HG02623 (cell line): Measurements from ENCODE around the gene ZFPL1.
"Not testable (repeated sequence)": the region's sequence is repeated elsewhere in the genome, so short reads cannot be mapped to it uniquely, and the experiment has no call there.

Experiments
- ATAC-seq: cut with Tn5 transposase; IDR thresholded peaks from one replicate; pipeline ENCODE4 v1.9.1; 2021; ENCODE audit warnings: moderate library complexity; ENCODE audit not compliant: unreplicated experiment

Gene ZFPL1

GRCh38 chr11:65113361-65113756 lies 29.3 kb downstream of the ZFPL1 start:
- ATAC-seq: no peak

DNA sequence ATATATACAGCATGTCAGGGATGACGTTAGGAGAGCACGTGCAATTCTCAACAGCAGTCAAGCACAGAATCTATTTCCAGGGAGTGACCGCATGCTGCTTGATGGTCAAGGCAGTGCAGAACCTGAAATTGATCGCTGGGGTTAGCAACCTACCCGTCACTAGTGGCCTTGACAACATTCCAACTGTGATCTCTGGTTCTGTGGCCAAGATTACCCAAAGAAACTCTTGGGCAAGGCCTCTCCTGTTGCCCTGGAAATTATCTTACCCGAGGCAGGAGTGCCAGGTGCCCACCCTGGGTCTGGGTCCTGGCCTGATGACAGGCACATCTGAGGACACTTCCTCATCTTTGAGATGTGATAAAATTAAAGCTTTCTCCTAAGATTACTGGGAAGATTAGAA lies 29.8 kb downstream of the ZFPL1 start:
- no peak for ATAC-seq

GRCh38 chr11:65114538-65115171 lies 30.6 kb downstream of the ZFPL1 start:
- ATAC-seq: no peak

- no peak for ATAC-seq
Measured at GRCh38 chr11:65115361-65116082, 31.5 kb downstream of the ZFPL1 start.

GRCh38 chr11:65116370-65117205 lies 32.6 kb downstream of the ZFPL1 start:
- ATAC-seq: no peak

- peak; percentile 60 for ATAC-seq
Measured at GRCh38 chr11:65117206-65118096, 33.4 kb downstream of the ZFPL1 start, which contains the start of gene ZNHIT2. Gene ZNHIT2, minus strand, starts transcription at chr11:65117701. Its CDS starts 48 bp downstream, at chr11:65117653.

DNA sequence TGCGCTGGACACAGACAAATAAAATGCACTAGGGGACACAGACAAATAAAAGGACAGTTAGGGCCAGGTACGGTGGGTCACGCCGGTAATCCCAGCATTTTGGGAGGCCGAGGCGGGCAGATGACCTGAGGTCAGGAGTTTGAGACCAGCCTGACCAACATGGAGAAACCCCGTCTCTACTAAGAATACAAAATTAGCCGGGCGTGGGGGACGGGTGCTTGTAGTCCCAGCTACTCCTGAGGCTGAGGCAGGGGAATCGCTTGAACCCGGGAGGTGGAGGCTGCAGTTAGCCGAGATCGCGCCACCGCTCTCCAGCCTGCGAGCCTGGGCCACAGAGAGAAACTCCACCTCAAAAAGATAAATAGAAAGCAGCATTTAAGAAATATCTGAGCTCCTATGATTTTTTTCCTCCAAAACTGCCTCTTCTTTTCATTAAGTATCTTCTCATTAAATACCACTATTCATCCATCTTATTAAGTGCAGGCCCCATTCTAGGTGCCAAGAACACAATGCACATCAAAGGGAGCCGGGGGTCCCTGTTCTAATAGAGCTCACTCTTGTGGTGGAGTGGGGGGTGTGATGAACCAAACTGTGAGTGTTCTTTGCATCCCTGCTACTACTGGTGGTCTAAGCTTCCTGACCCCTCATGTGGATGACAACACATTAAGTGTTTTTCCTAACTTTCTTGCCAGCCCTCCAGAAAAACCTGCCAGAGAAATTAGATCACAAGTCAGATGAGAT lies 34.2 kb downstream of the ZFPL1 start:
- no peak for ATAC-seq

DNA sequence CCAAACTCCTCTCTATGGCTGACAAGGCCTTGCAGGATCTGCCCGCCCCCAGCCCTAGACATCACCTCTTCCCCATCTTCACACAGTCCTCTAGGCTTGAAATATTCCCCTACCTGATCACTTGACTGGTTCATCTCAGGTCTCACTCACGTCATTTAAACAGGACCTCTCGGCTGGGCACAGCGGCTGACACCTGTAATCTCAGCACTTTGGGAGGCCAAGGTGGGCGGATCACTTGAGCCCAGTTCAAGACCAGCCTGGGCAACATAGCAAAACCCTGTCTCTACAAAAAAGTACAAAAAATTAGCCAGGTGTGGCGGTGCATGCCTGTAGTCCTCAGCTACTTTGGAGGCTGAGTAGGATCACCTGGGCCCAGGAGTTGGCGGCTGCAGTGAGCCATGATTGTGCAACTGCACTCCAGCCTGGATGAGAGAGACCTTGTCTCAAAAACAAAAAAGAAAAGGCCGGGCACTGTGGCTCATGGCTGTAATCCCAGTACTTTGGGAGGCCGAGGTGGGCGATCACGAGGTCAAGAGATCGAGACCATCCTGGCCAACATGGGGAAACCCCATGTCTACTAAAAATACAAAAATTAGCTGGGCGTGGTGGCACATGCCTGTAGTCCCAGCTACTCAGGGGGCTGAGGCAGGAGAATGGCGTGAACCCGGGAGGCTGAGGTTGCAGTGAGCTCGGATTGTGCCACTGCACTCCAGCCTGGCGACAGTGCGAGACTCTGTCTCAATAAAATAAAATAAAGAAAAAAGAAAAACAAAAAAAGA lies 35.1 kb downstream of the ZFPL1 start:
- not testable (repeated sequence) for ATAC-seq

GRCh38 chr11:65119670-65119995 lies 35.6 kb downstream of the ZFPL1 start:
- ATAC-seq: no peak

DNA sequence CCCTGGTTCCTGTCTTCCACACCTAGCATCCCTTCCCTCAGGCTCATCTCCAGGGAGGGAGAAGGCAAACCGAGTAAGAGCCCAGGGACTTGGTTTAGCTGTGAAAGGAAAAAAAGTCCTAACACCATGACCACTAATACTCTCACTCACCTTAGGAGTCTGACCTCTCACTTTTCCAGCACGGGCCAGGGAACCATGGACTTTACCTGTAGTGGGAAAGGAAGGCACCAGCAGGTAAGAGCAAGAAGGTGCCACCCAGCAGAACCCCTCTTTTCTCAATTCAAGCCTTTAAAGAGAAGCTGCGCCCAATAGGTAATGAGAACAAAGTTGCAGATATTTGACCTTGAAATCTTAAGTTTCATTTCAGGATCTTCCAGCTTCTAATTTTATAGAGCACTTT lies 36.8 kb downstream of the ZFPL1 start:
- no peak for ATAC-seq

GRCh38 chr11:65121447-65121864 lies 37.4 kb downstream of the ZFPL1 start:
- no peak for ATAC-seq

DNA sequence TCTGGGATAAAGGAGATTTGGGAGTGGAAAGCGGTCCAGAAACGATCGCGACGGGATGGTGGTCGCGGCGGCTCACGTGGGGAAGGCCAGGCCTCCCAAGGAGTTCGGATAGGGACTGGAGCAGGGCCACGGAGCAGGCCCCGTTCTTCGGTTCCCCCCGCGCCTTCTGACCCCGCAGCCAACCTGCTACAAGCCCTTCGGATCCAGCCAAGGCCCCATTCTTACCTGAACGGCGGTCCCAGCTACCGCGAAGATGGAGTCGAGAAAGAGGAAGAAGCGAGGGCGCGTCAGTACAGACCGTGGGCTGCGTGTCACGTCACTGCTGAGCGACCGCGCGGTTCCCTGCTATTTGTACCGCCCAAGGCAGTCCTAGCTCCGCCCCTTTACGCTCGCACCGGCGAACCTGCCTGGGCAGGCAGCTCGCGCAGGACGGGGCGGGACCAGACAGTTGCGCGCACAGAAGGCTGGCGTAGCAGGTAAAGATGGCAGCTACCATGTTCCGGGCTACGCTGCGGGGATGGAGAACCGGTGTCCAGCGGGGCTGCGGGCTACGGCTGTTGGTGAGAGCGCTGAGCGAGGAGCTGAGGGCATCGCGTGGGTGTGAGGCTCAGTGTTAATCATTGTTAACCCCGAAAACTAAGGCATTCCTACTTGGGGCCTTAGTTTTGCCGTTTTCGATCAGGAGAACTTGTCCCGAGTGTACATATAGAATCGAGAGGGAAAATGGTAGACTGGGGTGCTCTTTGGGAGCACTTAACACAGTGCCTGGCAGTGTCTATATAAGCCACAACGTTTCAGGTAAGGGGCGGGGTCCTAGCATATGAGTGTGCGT lies 38.1 kb downstream of the ZFPL1 start, which contains the start of the genes FAU and MRPL49:
Gene FAU (minus strand): TSS at position 270 of the 832 bp plus-strand sequence. CDS start 321 bp downstream, outside the sequence.
Gene MRPL49 (plus strand): TSS at position 457 of the 832 bp plus-strand sequence. CDS start 26 bp downstream, at position 483.
- peak; percentile 70 for ATAC-seq

GRCh38 chr11:65124480-65125196 lies 40.6 kb downstream of the ZFPL1 start:
- ATAC-seq: no peak

- no peak for ATAC-seq
Measured at GRCh38 chr11:65125197-65126056, 41.4 kb downstream of the ZFPL1 start.

DNA sequence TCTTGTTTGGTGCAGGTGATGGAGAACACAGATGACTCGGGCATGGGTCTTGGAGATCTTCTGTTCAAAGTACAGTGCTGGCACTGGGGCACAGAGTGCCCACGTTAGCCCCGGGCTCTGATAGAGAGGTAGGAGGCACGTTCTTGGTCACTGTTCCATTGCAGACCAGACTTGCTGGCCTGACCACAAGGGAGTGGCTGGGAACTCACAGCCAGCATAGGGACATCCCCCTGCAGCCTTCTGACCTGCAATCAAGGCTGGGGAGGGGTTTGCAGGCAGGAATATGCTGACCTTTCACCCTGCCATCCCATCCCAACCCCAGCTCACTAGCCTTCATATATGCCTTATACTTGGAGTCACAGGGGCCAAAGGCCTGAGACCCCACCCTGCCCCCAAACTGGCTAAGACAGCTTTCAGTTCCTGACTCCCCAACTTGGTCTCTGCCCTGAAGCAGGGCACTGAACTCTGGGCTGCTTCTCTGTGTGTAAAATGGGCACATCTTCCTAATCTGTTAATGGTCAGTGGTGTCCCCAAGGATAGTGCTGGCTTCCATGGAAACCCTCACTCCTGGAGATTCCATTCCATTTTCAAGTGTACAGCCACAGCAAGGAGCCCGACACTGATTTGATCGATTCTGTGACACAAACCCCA lies 42.7 kb downstream of the ZFPL1 start:
- no peak for ATAC-seq
